Trophoblast cell (in vitro differentiated cells and primary cell): ENCODE measurements around the gene NLK.

ENCODE experiments used
- DNase-seq, 2 donors: peaks; one replicate each; pipeline ENCODE4 v3.0.0-alpha.2; 2016
- H2AFZ ChIP-seq: 2 replicates; pipeline ENCODE4 v1.6.1; 2013; ENCODE audit warnings: low read length, moderate library complexity, mild to moderate bottlenecking; ENCODE audit not compliant: insufficient read depth, poor library complexity
- H2AK5ac ChIP-seq: 2 replicates; pipeline ENCODE4 v1.6.1; 2013; ENCODE audit warnings: mild to moderate bottlenecking, low read length
- H2BK120ac ChIP-seq: 2 replicates; pipeline ENCODE4 v1.6.1; 2013; ENCODE audit warnings: low read length, mild to moderate bottlenecking, moderate library complexity; ENCODE audit not compliant: insufficient read depth, poor library complexity
- H2BK12ac ChIP-seq: 2 replicates; pipeline ENCODE4 v1.6.1; 2013; ENCODE audit warnings: mild to moderate bottlenecking, low read length, moderate library complexity
- H2BK5ac ChIP-seq: 2 replicates; pipeline ENCODE4 v1.6.1; 2013; ENCODE audit warnings: low read length, low read depth, moderate library complexity, mild to moderate bottlenecking; ENCODE audit not compliant: poor library complexity
- H3K14ac ChIP-seq: 2 replicates; pipeline ENCODE4 v1.6.1; 2013; ENCODE audit warnings: mild to moderate bottlenecking, low read length
- H3K18ac ChIP-seq: 2 replicates; pipeline ENCODE4 v1.6.1; 2013; ENCODE audit warnings: mild to moderate bottlenecking, low read length
- H3K23ac ChIP-seq: 2 replicates; pipeline ENCODE4 v1.6.1; 2013; ENCODE audit warnings: low read length
- H3K27ac ChIP-seq: 2 replicates; pipeline ENCODE4 v1.5.1; 2013; ENCODE audit warnings: low read depth, mild to moderate bottlenecking, inconsistent platforms, low read length, moderate library complexity
- H3K27me3 ChIP-seq: 2 replicates; pipeline ENCODE4 v1.6.1; 2013; ENCODE audit warnings: inconsistent platforms, mild to moderate bottlenecking, low read length, moderate library complexity; ENCODE audit not compliant: insufficient read depth
- H3K36me3 ChIP-seq, 2 experiments: 1 replicate in 1 of 2; 2 replicates in 1 of 2; pipeline ENCODE4 v1.6.1; 2013; ENCODE audit warnings: low read length in 2 of 2, mild to moderate bottlenecking in 2 of 2, moderate library complexity in 1 of 2; ENCODE audit not compliant: insufficient read depth in 2 of 2, control insufficient read depth in 1 of 2
- H3K4ac ChIP-seq: 2 replicates; pipeline ENCODE4 v1.6.1; 2013; ENCODE audit warnings: low read depth, mild to moderate bottlenecking, low read length, moderate library complexity
- H3K4me1 ChIP-seq, 2 experiments: 1 replicate in 1 of 2; 2 replicates in 1 of 2; pipeline ENCODE4 v1.6.1; 2013; ENCODE audit warnings: low read length in 2 of 2, mild to moderate bottlenecking in 2 of 2, moderate library complexity in 1 of 2; ENCODE audit not compliant: insufficient read depth in 2 of 2, control insufficient read depth in 1 of 2
- H3K4me2 ChIP-seq: 2 replicates; pipeline ENCODE4 v1.6.1; 2013; ENCODE audit warnings: inconsistent platforms, mild to moderate bottlenecking, low read length, moderate library complexity
- H3K4me3 ChIP-seq: 2 replicates; pipeline ENCODE4 v1.5.1; 2013; ENCODE audit warnings: mild to moderate bottlenecking, low read depth, low read length, inconsistent platforms
- H3K79me1 ChIP-seq: one replicate; pipeline ENCODE4 v1.6.1; 2013; ENCODE audit warnings: low read length
- H3K79me2 ChIP-seq: 2 replicates; pipeline ENCODE4 v1.6.1; 2013; ENCODE audit warnings: low read length, mild to moderate bottlenecking; ENCODE audit not compliant: control insufficient read depth, insufficient read depth, poor library complexity
- H3K9ac ChIP-seq: 2 replicates; pipeline ENCODE4 v1.6.1; 2013; ENCODE audit warnings: mild to moderate bottlenecking, low read length
- H3K9me3 ChIP-seq: 2 replicates; pipeline ENCODE4 v1.6.1; 2013; ENCODE audit warnings: low read depth, mild to moderate bottlenecking, control low read depth, inconsistent platforms, low read length; ENCODE audit not compliant: insufficient read depth
- H4K12ac ChIP-seq: 2 replicates; pipeline ENCODE4 v1.6.1; 2013; ENCODE audit warnings: low read depth, mild to moderate bottlenecking, low read length, moderate library complexity
- H4K8ac ChIP-seq: 2 replicates; pipeline ENCODE4 v1.6.1; 2013; ENCODE audit warnings: low read depth, mild to moderate bottlenecking, low read length, moderate library complexity
- H4K91ac ChIP-seq: one replicate; pipeline ENCODE4 v1.6.1; 2013; ENCODE audit warnings: low read depth, mild to moderate bottlenecking, low read length, moderate library complexity
- WGBS: extraction: QIAGEN DNeasy Blood & Tissue Kit; methylation state at CpG from one replicate; pipeline ENCODE4 v1.1.7; 2013; ENCODE audit warnings: missing lambda C conversion rate; ENCODE audit not compliant: insufficient read length, insufficient coverage; ENCODE audit errors: extremely low coverage; 5-methylcytosine and 5-hydroxymethylcytosine counted together

NLK gene

GRCh38 chr17:28216528-28216927 is 174.1 kb downstream of the NLK start:
- H3K27ac ChIP-seq = no peak overlapping the region
- H3K4me1 ChIP-seq = no peaks in the 10 kb centered on the region
- H2BK120ac ChIP-seq = no peak overlapping the region
- no peak overlapping the region for H3K18ac ChIP-seq
- no peak for DNase-seq
- H2BK5ac ChIP-seq = no peak overlapping the region
- H3K27me3 ChIP-seq = no peaks in the 10 kb centered on the region
- no peaks in the 10 kb centered on the region for H3K79me2 ChIP-seq
- H3K36me3 ChIP-seq = peaks cover 0 to 5% of the 10 kb centered on the region in 2 experiments
- no peak overlapping the region for H2BK12ac ChIP-seq
- H3K14ac ChIP-seq = no peak overlapping the region
- H2AFZ ChIP-seq = no peak overlapping the region
- H3K4ac ChIP-seq = no peak overlapping the region
- H3K79me1 ChIP-seq = no peaks in the 10 kb centered on the region
- no peak overlapping the region for H2AK5ac ChIP-seq
- H3K23ac ChIP-seq = no peak overlapping the region
- H3K9ac ChIP-seq = no peak overlapping the region
- H4K91ac ChIP-seq = no peak overlapping the region
- H3K4me3 ChIP-seq = no peak overlapping the region
- H4K12ac ChIP-seq = no peak overlapping the region
- WGBS = no CpG with 5 or more reads among the region's 1 CpG
- no peak overlapping the region for H3K4me2 ChIP-seq
- peaks cover 2% of the 10 kb centered on the region for H3K9me3 ChIP-seq
- H4K8ac ChIP-seq = no peak overlapping the region

GRCh38 chr17:28219771-28220170 is 177.3 kb downstream of the NLK start:
- no peaks in the 10 kb centered on the region for H3K79me2 ChIP-seq
- H3K36me3 ChIP-seq = peaks cover 0 to 6% of the 10 kb centered on the region in 2 experiments
- no peak overlapping the region for H4K91ac ChIP-seq
- H3K4me3 ChIP-seq = no peak overlapping the region
- peaks cover 3% of the 10 kb centered on the region for H3K9me3 ChIP-seq
- H3K23ac ChIP-seq = no peak overlapping the region
- H3K9ac ChIP-seq = no peak overlapping the region
- H3K27ac ChIP-seq = no peak overlapping the region
- no peaks in the 10 kb centered on the region for H3K27me3 ChIP-seq
- no peak overlapping the region for H2BK12ac ChIP-seq
- DNase-seq = no peak
- no peaks in the 10 kb centered on the region for H3K79me1 ChIP-seq
- no peaks in the 10 kb centered on the region for H3K4me1 ChIP-seq
- H3K4ac ChIP-seq = no peak overlapping the region
- no peak overlapping the region for H3K18ac ChIP-seq
- no peak overlapping the region for H2BK120ac ChIP-seq
- no CpG with 5 or more reads among the region's 7 CpGs for WGBS
- H2BK5ac ChIP-seq = no peak overlapping the region
- H4K12ac ChIP-seq = no peak overlapping the region
- no peak overlapping the region for H3K14ac ChIP-seq
- H4K8ac ChIP-seq = no peak overlapping the region
- H3K4me2 ChIP-seq = no peak overlapping the region
- H2AK5ac ChIP-seq = no peak overlapping the region
- H2AFZ ChIP-seq = no peak overlapping the region

DNA sequence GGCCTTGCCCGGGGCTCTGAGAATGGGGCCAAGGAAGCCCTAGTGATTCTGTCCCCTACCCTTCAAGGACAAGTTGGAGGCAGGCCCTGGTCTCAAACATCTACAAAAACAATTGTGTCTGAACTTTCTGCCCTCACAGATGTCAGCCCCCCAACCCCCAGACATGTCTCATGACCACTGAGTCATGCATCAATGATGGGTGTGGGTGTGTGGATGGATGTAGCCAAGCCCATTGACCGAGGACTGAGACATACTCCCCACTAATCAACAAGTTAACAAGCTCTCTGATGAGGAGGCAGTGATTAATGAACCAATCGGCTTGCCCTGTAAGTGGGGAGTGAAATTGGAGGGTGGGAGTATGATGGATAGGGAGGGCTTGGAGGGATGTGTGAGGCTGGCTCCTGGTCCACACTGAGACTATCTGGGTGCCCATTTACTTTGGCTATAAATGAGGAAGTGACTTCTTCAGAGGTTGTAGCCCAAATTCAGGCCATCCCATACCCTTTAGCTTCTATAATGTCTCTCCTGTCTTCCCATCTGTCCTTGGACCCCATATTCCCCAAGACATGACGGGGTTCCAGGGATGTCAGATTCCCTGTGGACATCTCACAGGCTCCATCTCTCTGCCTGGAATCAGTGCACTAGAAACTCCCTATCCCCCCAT is 179.4 kb downstream of the NLK start:
- no CpG with 5 or more reads among the region's 4 CpGs for WGBS
- H2BK5ac ChIP-seq = no peak overlapping the region

DNA sequence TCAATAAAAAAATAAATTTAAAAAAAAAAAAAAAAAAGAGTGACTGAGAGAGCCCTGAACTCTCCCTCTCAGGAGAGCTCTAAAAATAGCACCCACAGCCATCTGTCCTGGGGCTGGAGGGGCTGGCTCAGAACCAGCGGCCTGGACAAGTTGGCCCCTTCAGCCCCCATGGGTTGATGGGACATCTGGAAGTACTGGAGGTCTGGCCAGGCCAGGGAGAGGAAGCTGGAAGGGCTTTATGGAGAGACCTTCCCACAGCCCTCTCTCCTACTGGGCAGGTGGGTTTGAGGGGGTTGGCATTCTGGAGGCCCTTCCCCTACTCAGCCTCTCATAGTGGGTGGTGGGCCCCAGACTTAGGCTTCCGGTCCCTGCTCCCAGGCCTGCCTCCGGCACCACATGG is 182.8 kb downstream of the NLK start:
- H3K4ac ChIP-seq = no peak overlapping the region
- no peak overlapping the region for H3K4me3 ChIP-seq
- H3K9me3 ChIP-seq = peaks cover 3% of the 10 kb centered on the region
- no peak overlapping the region for H3K4me2 ChIP-seq
- H2BK5ac ChIP-seq = no peak overlapping the region
- no peak overlapping the region for H4K91ac ChIP-seq
- H3K14ac ChIP-seq = no peak overlapping the region
- DNase-seq = no peak
- H3K79me1 ChIP-seq = peaks cover 18% of the 10 kb centered on the region
- no peak overlapping the region for H3K23ac ChIP-seq
- no peaks in the 10 kb centered on the region for H3K27me3 ChIP-seq
- H2BK12ac ChIP-seq = peak overlapping the region; percentile 38
- H3K27ac ChIP-seq = no peak overlapping the region
- peaks cover 5% of the 10 kb centered on the region for H3K79me2 ChIP-seq
- no peak overlapping the region for H3K18ac ChIP-seq
- no peak overlapping the region for H3K9ac ChIP-seq
- peaks cover 26 to 30% of the 10 kb centered on the region in 2 experiments for H3K4me1 ChIP-seq
- peak overlapping the region; percentile 26 for H2AK5ac ChIP-seq
- H3K36me3 ChIP-seq = peaks cover 0 to 6% of the 10 kb centered on the region in 2 experiments
- no peak overlapping the region for H2BK120ac ChIP-seq
- H4K8ac ChIP-seq = no peak overlapping the region
- no CpG with 5 or more reads among the region's 3 CpGs for WGBS
- no peak overlapping the region for H4K12ac ChIP-seq
- H2AFZ ChIP-seq = no peak overlapping the region

More for the DNA sequence above, 179.4 kb downstream of the NLK start:
- no peak overlapping the region for H2BK120ac ChIP-seq
- peaks cover 3% of the 10 kb centered on the region for H3K9me3 ChIP-seq
- H2BK12ac ChIP-seq = no peak overlapping the region
- H3K9ac ChIP-seq = peak overlapping the region; percentile 25
- no peak overlapping the region for H2AK5ac ChIP-seq
- no peak overlapping the region for H4K12ac ChIP-seq
- no peak overlapping the region for H3K4ac ChIP-seq
- H4K91ac ChIP-seq = no peak overlapping the region
- no peak overlapping the region for H3K18ac ChIP-seq
- H3K4me1 ChIP-seq = peaks cover 0 to 6% of the 10 kb centered on the region in 2 experiments
- no peak overlapping the region for H2AFZ ChIP-seq
- H3K79me2 ChIP-seq = no peaks in the 10 kb centered on the region
- H3K36me3 ChIP-seq = peaks cover 0 to 6% of the 10 kb centered on the region in 2 experiments
- no peak overlapping the region for H3K23ac ChIP-seq
- H3K14ac ChIP-seq = no peak overlapping the region
- no peak overlapping the region for H3K4me3 ChIP-seq
- no peak for DNase-seq
- peaks cover 2% of the 10 kb centered on the region for H3K79me1 ChIP-seq
- H4K8ac ChIP-seq = no peak overlapping the region
- no peak overlapping the region for H3K4me2 ChIP-seq
- H3K27ac ChIP-seq = no peak overlapping the region
- no peaks in the 10 kb centered on the region for H3K27me3 ChIP-seq
